ENCODE measurements around the gene MROH9.

DNA sequence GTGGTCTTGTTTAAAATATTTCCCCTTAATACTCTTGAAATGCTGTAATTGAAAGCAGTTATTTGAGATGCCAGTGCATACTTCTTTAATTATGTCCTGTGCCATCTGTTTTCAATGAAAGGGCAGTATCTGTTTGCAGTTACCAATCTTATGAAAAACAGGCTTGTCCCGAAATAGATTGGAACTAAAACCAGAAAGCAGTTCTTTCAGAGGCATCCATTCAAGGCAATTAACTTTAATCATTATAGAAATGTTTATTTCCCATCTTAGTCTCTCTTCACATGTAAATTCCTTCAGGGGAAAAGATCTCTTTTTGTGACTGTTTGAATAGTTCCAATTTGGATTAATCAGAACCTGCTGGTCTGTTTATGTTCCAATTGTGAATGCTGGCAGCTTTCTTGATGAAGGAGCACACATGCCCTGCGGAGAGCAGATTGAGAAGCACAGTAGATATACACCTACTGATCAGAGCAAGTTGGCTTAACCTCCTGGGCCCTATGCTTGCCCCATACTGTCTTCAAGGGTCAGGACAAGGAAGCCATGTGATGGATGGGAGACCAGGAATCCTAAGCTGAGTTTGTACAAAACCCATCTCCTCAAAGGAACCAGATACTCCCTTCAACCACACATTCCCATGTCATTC is 41.6 kb upstream of the MROH9 start:
- TF ChIP-seq, protein P1, sequence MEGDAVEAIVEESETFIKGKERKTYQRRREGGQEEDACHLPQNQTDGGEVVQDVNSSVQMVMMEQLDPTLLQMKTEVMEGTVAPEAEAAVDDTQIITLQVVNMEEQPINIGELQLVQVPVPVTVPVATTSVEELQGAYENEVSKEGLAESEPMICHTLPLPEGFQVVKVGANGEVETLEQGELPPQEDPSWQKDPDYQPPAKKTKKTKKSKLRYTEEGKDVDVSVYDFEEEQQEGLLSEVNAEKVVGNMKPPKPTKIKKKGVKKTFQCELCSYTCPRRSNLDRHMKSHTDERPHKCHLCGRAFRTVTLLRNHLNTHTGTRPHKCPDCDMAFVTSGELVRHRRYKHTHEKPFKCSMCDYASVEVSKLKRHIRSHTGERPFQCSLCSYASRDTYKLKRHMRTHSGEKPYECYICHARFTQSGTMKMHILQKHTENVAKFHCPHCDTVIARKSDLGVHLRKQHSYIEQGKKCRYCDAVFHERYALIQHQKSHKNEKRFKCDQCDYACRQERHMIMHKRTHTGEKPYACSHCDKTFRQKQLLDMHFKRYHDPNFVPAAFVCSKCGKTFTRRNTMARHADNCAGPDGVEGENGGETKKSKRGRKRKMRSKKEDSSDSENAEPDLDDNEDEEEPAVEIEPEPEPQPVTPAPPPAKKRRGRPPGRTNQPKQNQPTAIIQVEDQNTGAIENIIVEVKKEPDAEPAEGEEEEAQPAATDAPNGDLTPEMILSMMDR (IDR thresholded peaks at IDR 0.05), result no peak
- TF ChIP-seq EP300 (IDR thresholded peaks at IDR 0.05), result no peak
